ENCODE results near the gene METTL21A. TPM values are rescaled to one million over a fixed set of nuclear protein-coding genes. Genes with fewer than 3 reads are reported as not detected.

Gene METTL21A
- total and polyA plus RNA-seq, 2 of the 13 experiments (the other 11 are each of a cell fraction or from before 2014, with no cell fraction given) = 42.4 to 61.2 TPM

GRCh38 chr2:207625014-207625907, at the start of gene METTL21A (continued):
- TF ChIP-seq ZNF33B (CRISPR knock-in tag; IDR thresholded peaks at IDR 0.05) (peak; percentile 61), FOXC1 (CRISPR knock-in tag; IDR thresholded peaks at IDR 0.05; ENCODE audit: borderline replicate concordance) (peak; percentile 95; the same call in 1 of the 2 replicates), GABPB1 (CRISPR knock-in tag; IDR thresholded peaks at IDR 0.05) (peak; percentile 92), SNAPC2 (CRISPR knock-in tag; IDR thresholded peaks at IDR 0.05) (peak; percentile 78; the same call in 1 of the 2 replicates), ZNF337 (CRISPR knock-in tag; IDR thresholded peaks at IDR 0.05; ENCODE audit: borderline replicate concordance, low read depth) (peak; percentile 76; the same call in 1 of the 2 replicates), FOXO4 (CRISPR knock-in tag; conservative IDR thresholded peaks at IDR 0.05) (peak; percentile 80; the same call in 1 of the 2 replicates), ZSCAN20 (CRISPR knock-in tag; IDR thresholded peaks at IDR 0.05; ENCODE audit: borderline replicate concordance) (peak; percentile 93), GATA4 (IDR thresholded peaks at IDR 0.05; ENCODE audit: borderline replicate concordance, low read depth) (peak; percentile 61; the same call in 1 of the 2 replicates), ZNF557 (CRISPR knock-in tag; IDR thresholded peaks at IDR 0.05) (peak; percentile 72; the same call in 1 of the 2 replicates), ZSCAN9 (CRISPR knock-in tag; IDR thresholded peaks at IDR 0.05; ENCODE audit: borderline replicate concordance) (no peak; the same call in 1 of the 2 replicates), UBTF (CRISPR knock-in tag; IDR thresholded peaks at IDR 0.05) (peak; percentile 85), ZNF703 (CRISPR knock-in tag; IDR thresholded peaks at IDR 0.05; ENCODE audit: borderline replicate concordance) (no peak; the same call in 1 of the 2 replicates), CCDC6 (CRISPR knock-in tag; IDR thresholded peaks at IDR 0.05) (peak; percentile 94), ZZZ3 (CRISPR knock-in tag; IDR thresholded peaks at IDR 0.05; ENCODE audit: borderline replicate concordance) (peak; percentile 31; the same call in 1 of the 2 replicates), ZNF547 (CRISPR knock-in tag; IDR thresholded peaks at IDR 0.05) (peak; percentile 29; the same call in 1 of the 2 replicates), AHDC1 (CRISPR knock-in tag; IDR thresholded peaks at IDR 0.05; ENCODE audit: borderline replicate concordance) (peak; percentile 60; the same call in 1 of the 2 replicates)
- TF ChIP-seq, protein P1, sequence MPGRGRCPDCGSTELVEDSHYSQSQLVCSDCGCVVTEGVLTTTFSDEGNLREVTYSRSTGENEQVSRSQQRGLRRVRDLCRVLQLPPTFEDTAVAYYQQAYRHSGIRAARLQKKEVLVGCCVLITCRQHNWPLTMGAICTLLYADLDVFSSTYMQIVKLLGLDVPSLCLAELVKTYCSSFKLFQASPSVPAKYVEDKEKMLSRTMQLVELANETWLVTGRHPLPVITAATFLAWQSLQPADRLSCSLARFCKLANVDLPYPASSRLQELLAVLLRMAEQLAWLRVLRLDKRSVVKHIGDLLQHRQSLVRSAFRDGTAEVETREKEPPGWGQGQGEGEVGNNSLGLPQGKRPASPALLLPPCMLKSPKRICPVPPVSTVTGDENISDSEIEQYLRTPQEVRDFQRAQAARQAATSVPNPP (CRISPR knock-in tag; IDR thresholded peaks at IDR 0.05) = no peak; the same call in 1 of the 2 replicates

Data from HepG2 (cell line).